GM23248 (cell line): ENCODE results near the gene RGS5.

ENCODE experiments used
- EZH2 ChIP-seq: fragments of 200-600 bp; sonication (generic); IDR thresholded peaks from 2 replicates; pipeline ENCODE4 v1.6.1; 2018; ENCODE audit warnings: antibody characterized with exemption, mild to moderate bottlenecking; ENCODE audit not compliant: insufficient read depth, poor library complexity, severe bottlenecking
- EZH2phosphoT487 ChIP-seq: fragments of 200-600 bp; sonication (generic); IDR thresholded peaks from 2 replicates; pipeline ENCODE4 v1.6.1; 2018; ENCODE audit warnings: antibody characterized with exemption, moderate library complexity, mild to moderate bottlenecking, low read depth; ENCODE audit not compliant: insufficient read depth

- TF ChIP-seq EZH2 (no peak), EZH2phosphoT487 (no peak)
Measured at GRCh38 chr1:163170331-163170730, 32.4 kb downstream of the RGS5 start.
